Stimulated activated CD4-positive, alpha-beta T cell treated with anti-CD3 and anti-CD28 coated beads, Interleukin-15, amount 100 ng/mL, for 24 hours (primary cell): ENCODE results near the gene ULK1.
A peak's percentile ranks its signal among the peaks of the same experiment; 100 is the strongest.
"Not testable (repeated sequence)": the region's sequence is repeated elsewhere in the genome, so short reads cannot be mapped to it uniquely, and the experiment has no call there.

ENCODE experiments used
- DNase-seq: peaks from one replicate; pipeline ENCODE4 v3.0.0-alpha.2; 2020

Gene ULK1

DNA sequence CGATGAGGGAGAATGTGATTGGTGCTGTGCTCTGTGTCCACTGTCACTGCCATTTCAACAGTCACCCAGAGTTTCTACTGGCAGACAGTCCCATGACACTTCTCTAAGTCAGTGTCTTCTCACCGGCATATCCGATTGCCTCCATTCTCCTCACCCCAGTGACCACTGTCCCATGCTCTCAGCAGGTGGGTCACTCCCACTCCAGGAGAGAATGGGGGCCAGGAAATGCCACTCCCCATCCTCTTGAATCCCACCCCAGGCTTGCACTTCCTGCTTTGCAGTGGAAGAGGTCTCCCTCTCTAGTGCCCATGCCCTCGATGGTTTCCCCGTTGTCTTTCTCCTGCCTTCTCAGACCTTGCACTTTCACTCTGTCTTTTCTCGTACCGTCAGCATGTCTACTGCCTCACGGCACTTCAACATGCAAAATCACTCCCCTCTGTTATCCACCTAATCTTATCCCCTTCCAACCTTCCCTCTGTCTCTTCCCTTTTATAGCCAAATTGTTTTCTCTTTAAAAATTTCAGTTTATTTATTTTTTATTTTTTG is 53.1 kb downstream of the ULK1 start:
- no peak for DNase-seq

DNA sequence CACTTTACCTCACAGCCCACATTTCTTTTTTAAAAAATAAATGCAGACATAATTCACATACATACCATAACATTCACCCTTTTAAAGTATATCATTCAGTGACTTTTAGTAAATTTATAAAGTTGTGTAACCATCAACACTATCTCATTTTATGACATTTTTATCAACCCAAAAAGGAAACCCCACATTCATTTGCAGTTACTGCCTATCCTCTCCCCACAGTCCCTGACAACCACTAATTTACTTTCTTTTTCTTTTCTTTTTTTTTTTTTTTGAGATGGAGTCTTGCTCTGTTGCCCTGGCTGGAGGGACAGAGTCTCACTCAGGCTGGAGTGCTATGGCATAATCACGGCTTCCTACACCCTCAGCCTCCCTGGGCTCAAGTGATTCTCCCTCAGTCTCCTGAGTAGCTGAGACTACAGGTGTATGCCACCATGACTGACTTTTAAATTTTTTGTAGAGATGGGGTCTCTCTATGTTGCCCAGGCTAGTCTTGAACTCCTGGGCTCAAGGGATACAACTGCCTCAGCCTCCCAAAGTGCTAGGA is 53.8 kb downstream of the ULK1 start:
- DNase-seq: no peak

DNA sequence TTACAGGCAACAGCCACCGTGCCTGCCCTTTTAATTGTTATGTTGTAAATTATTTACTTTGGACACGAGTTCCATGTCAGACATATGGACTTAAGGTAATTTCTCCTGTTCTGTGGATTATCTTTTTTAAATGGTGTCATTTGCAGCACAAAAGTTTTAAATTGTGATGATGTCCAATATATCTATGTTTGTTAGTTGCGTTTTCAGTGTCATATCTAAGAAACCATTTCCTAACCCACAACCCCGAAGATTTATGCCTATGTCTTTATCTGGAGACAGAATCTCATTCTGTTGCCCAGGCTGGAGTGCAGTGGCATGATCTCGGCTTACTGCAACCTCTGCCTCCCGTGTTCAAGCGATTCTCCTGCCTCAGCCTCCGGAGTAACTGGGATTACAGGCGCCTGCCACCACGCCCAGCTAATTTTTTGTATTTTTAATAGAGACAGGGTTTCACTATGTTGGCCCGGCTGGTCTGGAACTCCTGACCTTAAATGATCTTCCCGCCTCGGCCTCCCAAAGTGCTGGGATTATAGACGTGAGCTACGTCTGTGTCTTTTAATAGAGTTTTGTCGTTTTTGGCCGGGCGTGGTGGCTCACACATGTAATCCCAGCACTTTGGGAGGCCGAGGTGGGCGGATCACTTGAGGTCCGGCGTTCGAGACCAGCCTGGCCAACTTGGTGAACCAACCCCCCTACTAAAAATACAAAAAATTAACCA is 54.5 kb downstream of the ULK1 start:
- DNase-seq: not testable (repeated sequence)

DNA sequence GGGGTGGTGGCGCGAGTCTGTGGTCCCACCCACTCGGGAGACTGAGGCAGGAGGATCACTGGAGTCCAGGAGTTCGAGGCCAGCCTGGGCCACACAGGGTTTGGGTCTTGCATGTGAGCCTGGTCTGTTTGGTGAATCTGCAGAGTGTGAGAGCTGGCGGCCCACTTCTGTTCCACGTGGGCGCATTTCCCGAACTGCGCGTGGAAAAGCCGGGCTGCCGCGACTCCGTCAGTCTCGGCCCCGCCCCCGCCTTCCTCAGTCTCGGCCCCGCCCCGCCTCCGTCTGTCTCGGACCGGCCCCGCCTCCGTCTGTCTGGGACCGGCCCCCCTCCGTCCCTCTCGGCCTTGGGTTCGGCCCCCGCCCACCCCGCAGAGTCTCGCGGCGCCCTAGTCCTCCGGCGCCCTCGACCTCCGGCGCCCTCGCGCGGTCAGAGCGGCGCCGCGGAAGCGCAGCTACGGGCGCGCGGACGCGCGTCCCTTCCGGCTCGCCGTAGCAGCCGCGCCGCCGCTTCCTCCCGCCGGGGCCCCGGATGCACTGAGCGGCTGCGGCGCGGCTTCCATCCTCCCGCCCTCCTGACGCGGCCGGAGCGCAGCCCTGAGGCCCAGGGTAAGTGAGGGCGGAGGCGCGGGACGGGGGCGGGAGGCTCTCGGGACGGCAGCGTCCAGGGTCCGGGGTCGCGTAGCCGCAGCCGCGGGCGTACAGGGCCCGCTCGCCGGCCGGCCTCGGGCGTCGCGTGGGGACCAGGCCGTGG is 55.2 kb downstream of the ULK1 start, which contains the start of gene EP400:
EP400 (plus strand) TSS at position 512 of the 751 bp plus-strand sequence. CDS start 10,678 bp downstream, outside the sequence.
- DNase-seq: peak; percentile 98

DNA sequence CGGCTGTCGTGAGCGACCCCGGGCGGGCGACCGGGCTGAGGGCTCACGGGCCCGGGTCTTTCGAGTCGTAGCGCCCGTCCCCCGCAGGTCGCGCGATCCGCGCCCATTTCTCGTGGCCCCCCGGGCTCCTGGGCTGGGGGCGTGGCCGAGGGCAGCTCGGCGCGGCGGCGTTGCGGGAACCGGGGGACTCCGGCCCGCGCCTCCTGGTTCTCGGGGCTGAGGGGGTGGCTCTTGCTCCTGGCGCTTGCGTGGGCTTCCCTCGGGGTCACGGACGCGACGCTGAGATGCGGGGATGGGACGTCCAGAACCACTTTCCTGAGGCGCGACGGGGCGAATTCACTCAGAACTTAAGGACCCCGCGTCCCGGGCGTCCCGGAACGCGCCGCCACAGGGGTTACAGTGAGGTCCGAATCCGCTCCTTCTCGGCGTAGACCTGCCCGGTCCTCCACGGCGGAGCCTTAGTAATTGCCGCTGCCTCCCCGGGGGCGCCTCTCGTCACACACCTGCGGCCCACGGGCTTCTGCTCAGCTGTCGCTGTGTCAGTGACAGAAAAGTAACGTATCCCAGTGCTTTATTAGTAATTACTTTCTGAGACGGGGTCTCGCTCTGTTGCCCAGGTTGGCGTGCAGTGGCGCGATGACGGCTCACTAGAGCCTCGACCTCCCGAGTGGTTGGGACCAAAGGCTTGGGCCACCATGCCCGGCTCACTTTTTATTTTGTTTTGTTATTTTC is 55.9 kb downstream of the ULK1 start:
- peak; percentile 54 for DNase-seq

DNA sequence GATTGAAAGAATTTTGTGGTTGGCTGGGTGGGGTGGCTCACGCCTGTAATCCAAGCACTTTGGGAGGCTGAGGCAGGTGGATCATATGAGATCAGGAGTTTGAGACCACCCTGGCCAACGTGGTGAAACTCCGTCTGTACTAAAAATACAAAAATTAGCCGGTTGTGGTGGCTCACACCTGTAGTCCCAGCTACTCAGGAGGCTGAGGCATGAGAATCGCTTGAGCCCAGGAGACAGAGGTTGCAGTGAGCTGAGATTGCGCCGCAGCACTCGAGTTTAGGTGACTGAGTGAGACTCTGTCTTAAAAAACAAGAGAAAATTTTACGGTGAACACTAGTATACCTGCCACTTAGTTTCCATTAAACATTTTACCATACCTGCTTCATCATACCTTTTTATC is 59.4 kb downstream of the ULK1 start:
- DNase-seq: not testable (repeated sequence)

DNA sequence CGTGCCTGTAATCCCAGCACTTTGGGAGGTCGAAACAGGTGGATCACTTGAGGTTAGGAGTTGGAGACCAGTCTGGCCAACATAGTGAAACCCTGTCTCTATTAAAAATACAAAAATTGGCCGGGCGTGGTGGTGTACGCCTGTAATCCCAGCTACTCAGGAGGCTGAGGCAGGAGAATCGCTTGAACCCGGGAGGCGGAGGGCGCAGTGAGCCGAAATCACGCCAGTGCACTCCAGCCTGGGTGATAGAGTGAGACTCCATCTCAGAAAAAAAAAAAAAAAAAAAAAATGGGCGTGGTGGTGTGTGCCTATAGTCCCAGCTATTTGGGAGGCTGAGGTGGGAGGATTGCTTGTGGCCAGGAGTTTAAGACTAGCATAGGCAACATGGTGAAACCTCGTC is 60.0 kb downstream of the ULK1 start:
- not testable (repeated sequence) for DNase-seq

DNA sequence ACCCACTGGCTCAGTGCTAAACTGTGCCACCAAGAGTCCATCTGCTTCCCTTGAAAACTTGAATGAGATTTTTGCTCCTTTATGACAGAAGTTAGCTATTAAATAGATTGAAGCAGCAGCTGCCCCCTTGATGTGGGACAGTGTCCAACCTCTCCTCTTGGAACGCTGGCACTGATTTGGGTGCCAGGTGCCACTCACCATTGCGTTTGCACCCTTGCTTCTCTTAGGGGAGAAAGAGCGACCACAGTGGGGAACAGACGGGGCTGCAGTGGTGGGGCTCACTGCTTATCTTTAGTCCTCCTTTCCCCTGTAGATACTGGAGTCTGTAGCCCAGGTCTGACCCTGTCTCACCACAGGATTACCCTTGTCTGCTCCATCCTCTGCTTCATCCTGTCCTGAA is 64.7 kb downstream of the ULK1 start:
- no peak for DNase-seq

DNA sequence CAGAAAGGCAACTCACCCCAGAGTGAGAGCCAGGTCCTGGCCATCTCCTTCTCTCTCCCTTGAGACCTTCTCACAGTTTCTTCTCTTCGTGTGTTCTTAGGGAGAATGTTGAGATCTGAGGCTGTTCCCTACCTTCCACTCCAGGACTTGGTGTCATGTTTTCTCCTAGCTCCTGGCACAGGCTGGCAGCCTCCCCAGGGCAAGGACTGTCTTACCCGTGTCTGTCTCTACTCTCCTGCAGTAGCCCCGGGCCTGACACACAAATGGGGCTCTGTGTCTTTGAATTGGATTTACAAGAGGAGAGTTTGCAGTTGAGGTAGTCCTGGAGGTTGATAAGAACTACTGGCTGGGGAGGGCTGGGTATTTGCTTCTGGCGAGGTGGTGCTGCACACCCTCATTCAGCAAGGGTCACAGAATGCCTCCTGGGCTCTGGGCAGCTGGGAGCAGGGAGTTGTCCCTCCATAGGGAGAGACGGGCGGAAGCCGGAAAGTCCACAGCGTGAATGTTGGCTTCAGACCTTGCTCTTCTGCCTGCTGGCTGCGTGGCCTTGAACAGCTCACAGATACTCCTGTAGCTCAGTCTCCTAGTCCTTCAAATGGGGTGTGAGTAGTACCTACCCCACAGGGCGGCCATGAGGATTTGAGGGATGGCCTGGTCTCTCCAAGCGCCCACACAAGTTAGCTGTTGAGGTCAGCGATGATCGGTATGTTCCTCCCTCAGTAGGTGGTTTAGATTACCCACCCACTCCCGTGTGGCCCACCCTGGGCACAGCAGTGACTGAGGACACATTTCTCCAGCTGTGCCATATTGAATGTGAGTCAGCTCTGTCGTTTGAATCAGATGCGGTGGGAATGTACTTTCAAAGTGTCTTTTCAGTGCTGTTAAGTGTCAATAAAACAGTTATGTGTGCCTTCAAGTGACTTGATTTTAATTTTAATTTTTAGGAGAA is 65.5 kb downstream of the ULK1 start:
- no peak for DNase-seq

DNA sequence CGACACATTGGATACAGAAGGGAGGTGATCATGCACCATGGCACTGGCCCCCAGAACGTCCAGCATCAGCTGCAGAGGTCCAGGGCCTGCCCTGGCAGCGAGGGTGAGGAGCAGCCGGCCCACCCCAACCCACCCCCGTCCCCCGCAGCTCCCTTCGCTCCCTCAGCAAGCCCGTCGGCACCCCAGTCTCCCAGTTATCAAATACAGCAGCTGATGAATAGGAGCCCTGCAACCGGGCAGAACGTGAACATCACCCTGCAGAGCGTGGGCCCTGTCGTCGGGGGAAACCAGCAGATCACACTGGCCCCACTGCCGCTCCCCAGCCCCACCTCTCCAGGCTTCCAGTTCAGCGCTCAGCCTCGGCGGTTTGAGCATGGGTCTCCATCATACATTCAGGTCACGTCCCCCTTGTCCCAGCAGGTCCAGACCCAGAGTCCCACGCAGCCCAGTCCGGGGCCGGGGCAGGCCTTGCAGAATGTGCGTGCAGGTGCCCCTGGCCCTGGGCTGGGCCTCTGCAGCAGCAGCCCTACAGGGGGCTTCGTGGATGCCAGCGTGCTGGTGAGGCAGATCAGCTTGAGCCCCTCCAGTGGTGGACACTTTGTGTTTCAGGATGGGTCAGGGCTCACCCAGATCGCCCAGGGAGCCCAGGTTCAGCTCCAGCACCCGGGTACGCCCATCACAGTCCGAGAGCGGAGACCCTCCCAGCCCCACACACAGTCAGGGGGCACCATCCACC is 66.3 kb downstream of the ULK1 start:
- not testable (repeated sequence) for DNase-seq

DNA sequence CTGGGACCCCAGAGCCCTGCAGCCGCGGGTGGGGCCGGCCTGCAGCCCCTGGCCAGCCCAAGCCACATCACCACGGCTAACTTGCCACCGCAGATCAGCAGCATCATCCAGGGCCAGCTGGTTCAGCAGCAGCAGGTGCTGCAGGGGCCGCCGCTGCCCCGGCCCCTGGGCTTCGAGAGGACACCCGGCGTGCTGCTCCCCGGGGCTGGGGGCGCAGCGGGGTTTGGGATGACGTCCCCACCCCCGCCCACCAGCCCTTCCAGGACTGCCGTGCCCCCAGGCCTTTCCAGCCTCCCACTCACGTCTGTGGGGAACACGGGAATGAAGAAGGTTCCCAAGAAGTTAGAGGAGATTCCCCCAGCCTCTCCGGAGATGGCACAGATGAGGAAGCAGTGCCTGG is 66.9 kb downstream of the ULK1 start:
- DNase-seq: not testable (repeated sequence)

DNA sequence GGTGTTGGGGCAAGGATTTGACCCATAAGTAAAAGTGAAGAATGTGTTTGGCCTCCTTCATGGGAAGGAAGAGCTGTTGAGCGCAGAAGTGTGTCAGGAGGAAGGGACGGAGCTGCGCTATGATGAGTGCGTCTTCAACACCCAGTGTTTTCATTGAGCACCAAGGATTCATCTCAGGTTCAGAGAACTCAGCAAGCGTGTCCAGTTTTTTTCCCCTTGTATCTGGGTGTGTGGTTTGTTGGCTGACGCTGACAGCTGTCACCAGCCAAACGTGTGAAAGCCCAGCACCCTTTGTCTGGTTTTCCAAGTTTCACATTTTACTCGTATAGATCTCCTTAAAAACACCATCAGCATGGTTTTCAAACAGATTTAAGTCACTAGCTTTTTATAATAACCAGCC is 67.6 kb downstream of the ULK1 start:
- DNase-seq: no peak

DNA sequence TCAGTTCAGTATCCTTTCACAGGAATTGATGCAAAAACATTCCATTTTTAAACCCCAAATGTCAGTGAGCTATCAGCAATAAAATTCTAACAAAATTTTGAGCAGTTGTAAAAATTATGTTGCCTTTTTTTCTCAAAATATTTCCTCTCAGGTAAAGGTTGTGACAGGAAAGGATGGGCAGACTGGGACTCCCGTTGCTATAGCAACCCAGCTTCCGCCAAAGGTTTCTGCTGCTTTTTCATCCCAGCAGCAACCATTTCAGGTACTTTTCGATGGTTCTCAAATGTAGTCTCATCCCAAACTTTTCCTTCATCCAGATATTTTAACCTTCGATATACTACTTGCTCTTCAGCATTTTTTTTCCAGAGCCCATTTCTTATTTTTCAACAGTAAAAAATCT is 69.0 kb downstream of the ULK1 start:
- DNase-seq: no peak

DNA sequence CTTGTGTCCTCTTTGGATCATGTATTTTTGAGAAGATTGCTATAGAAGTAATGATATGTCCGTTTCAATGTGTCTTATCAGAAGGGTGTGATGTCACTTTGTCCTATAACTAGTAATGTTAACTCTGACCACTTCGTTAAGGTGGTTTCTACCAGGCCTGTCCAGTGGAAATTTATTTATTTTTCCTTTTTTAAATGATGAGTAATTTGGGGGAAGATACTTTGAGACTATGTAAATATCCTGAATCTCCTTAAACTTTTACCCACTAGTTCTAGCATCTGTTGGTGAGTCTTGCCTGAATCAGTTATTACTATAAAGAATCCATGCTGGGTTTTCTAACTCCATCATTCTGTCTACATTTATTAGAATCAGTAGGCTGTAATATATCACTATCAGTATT is 70.7 kb downstream of the ULK1 start:
- no peak for DNase-seq

DNA sequence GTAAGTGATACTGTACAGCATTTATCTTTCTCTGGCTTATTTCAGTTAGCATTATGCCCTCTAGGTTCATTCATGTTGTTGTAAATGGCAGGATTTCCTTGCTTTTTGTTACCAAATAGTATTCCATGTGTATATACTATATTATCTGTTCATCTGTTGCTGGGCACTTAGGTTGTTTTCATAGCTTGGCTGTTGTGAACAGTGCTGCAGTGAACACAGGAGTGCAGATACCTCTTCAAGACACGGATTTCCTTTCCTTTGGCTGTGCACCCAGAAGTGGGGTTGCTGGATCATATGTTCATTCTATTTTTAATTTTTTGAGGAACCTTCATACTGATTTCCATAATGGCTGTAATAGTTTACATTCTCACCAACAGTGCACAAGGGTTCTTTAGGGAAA is 76.8 kb downstream of the ULK1 start:
- no peak for DNase-seq
